Activated T-cell treated with anti-CD3 and anti-CD28 coated beads for 4 hours (primary cell): ENCODE measurements around the gene IL37.

Experiments
- DNase-seq: peaks from one replicate; pipeline ENCODE4 v3.0.0-alpha.2; 2020

The IL37 gene

GRCh38 chr2:112962308-112963175, 51.6 kb downstream of the IL37 start:
- DNase-seq: no peak

GRCh38 chr2:112967023-112967422, 56.1 kb downstream of the IL37 start:
- DNase-seq: no peak
